Vagina (tissue), 2 donors: ENCODE results near the gene CACNA1C. TPM values are rescaled to one million over a fixed set of nuclear protein-coding genes. Genes with fewer than 3 reads are reported as not detected.

ENCODE experiments used
- DNase-seq, 2 donors: peaks; one replicate each; pipeline ENCODE4 v3.0.0-alpha.2; 2017; ENCODE audit errors: extremely low spot score in 2 of 2
- H3K27ac ChIP-seq: fragments of 200-600 bp; sonication (generic); one replicate; pipeline ENCODE4 v1.5.1; 2019
- H3K27me3 ChIP-seq: fragments of 200-600 bp; sonication (generic); one replicate; pipeline ENCODE4 v1.5.1; 2019
- H3K36me3 ChIP-seq, 2 donors: fragments of 200-600 bp; sonication (generic); one replicate each; pipeline ENCODE4 v1.5.1; 2017 to 2019
- H3K4me1 ChIP-seq: fragments of 200-600 bp; sonication (generic); one replicate; pipeline ENCODE4 v1.5.1; 2019
- H3K4me3 ChIP-seq, 2 donors: fragments of 200-600 bp; sonication (generic); 1 replicate in 1 of 2; 2 replicates in 1 of 2; pipeline ENCODE4 v1.5.1; 2016 to 2019
- H3K9me3 ChIP-seq: fragments of 200-600 bp; sonication (generic); one replicate; pipeline ENCODE4 v1.5.1; 2019
- CTCF ChIP-seq, 3 experiments: fragments of 450-650 bp in 2 of 3; fragments of 200-600 bp in 1 of 3; sonication (generic) in 1 of 3; IDR thresholded peaks; one replicate each; pipeline ENCODE4 v1.5.1; 2017 to 2019; ENCODE audit warnings: antibody characterized with exemption in 3 of 3, mild to moderate bottlenecking in 2 of 3, moderate library complexity in 2 of 3
- POLR2A ChIP-seq, 2 donors: fragments of 450-650 bp; IDR thresholded peaks; one replicate each; pipeline ENCODE4 v1.6.1; 2017; ENCODE audit warnings: antibody characterized with exemption in 2 of 2, mild to moderate bottlenecking in 2 of 2, moderate library complexity in 2 of 2
- POLR2AphosphoS5 ChIP-seq, 2 donors: sonication (generic); formaldehyde crosslinking; IDR thresholded peaks; one replicate each; pipeline ENCODE4 v1.9.0; 2017; ENCODE audit warnings: antibody characterized with exemption in 2 of 2, mild to moderate bottlenecking in 2 of 2, low read depth in 1 of 2; ENCODE audit not compliant: insufficient read depth in 1 of 2
- intact Hi-C: fragments of 100-400 bp; cut with DNase I; formaldehyde crosslinking; loops from one replicate; pipeline ENCODE4 v1.15.1; 2023
- total RNA-seq: library from RNA; depleted of rRNA; stranded (reverse); fragments of >200 nt; gene quantifications from one replicate; pipeline ENCODE4 v1.2.3, GENCODE V29; 2016

Gene CACNA1C
- total RNA-seq, 1 donor from 2014 or later, result 9.8 TPM

- H3K27me3 ChIP-seq, result no peaks in the 10 kb centered on the region
- H3K4me1 ChIP-seq, result peaks cover 30% of the 10 kb centered on the region
- H3K9me3 ChIP-seq, result no peaks in the 10 kb centered on the region
- TF ChIP-seq POLR2A (IDR thresholded peaks at IDR 0.05), result no peak
- TF ChIP-seq POLR2AphosphoS5 (IDR thresholded peaks at IDR 0.05; ENCODE audit: insufficient read depth in 1 of 2, low read depth in 1 of 2), result no peak
- no peak for TF ChIP-seq CTCF (IDR thresholded peaks at IDR 0.05)
- intact Hi-C loops, result no loop called here
- H3K36me3 ChIP-seq, result no peaks in the 10 kb centered on the region
- no peak overlapping the region for H3K4me3 ChIP-seq
- no peak overlapping the region for H3K27ac ChIP-seq
- DNase-seq, result no peak
Measured at GRCh38 chr12:2324387-2324786, 271.6 kb downstream of the CACNA1C start.

GRCh38 chr12:2325519-2325918, 272.7 kb downstream of the CACNA1C start:
- TF ChIP-seq CTCF (IDR thresholded peaks at IDR 0.05) (no peak), POLR2A (IDR thresholded peaks at IDR 0.05) (no peak), POLR2AphosphoS5 (IDR thresholded peaks at IDR 0.05; ENCODE audit: insufficient read depth in 1 of 2, low read depth in 1 of 2) (no peak)
- H3K9me3 ChIP-seq, result no peaks in the 10 kb centered on the region
- intact Hi-C loops, result no loop called here
- no peaks in the 10 kb centered on the region for H3K36me3 ChIP-seq
- no peak overlapping the region for H3K27ac ChIP-seq
- peaks cover 19% of the 10 kb centered on the region for H3K4me1 ChIP-seq
- DNase-seq, result no peak
- H3K4me3 ChIP-seq, result no peak overlapping the region
- H3K27me3 ChIP-seq, result no peaks in the 10 kb centered on the region

GRCh38 chr12:2326470-2326869, 273.7 kb downstream of the CACNA1C start:
- Histone ChIP-seq H3K4me3 (no peak overlapping the region), H3K36me3 (no peaks in the 10 kb centered on the region), H3K27me3 (no peaks in the 10 kb centered on the region), H3K9me3 (no peaks in the 10 kb centered on the region), H3K4me1 (peaks cover 15% of the 10 kb centered on the region), H3K27ac (no peak overlapping the region)
- DNase-seq, result no peak
- intact Hi-C loops, result no loop called here
- TF ChIP-seq POLR2AphosphoS5 (IDR thresholded peaks at IDR 0.05; ENCODE audit: insufficient read depth in 1 of 2, low read depth in 1 of 2), result no peak
- TF ChIP-seq POLR2A (IDR thresholded peaks at IDR 0.05), result no peak
- TF ChIP-seq CTCF (IDR thresholded peaks at IDR 0.05), result no peak

- no peak for TF ChIP-seq CTCF (IDR thresholded peaks at IDR 0.05)
- TF ChIP-seq POLR2A (IDR thresholded peaks at IDR 0.05), result no peak
- TF ChIP-seq POLR2AphosphoS5 (IDR thresholded peaks at IDR 0.05; ENCODE audit: insufficient read depth in 1 of 2, low read depth in 1 of 2), result no peak
- DNase-seq, result no peak
- Histone ChIP-seq H3K27ac (no peak overlapping the region), H3K4me1 (peaks cover 9% of the 10 kb centered on the region), H3K9me3 (no peaks in the 10 kb centered on the region), H3K36me3 (no peaks in the 10 kb centered on the region), H3K4me3 (no peak overlapping the region), H3K27me3 (no peaks in the 10 kb centered on the region)
- intact Hi-C loops, result no loop called here
Measured at GRCh38 chr12:2328661-2329060, 275.9 kb downstream of the CACNA1C start.

- Histone ChIP-seq H3K4me3 (no peak overlapping the region), H3K27me3 (no peaks in the 10 kb centered on the region), H3K4me1 (no peaks in the 10 kb centered on the region), H3K36me3 (no peaks in the 10 kb centered on the region), H3K9me3 (no peaks in the 10 kb centered on the region), H3K27ac (no peak overlapping the region)
- no peak for TF ChIP-seq CTCF (IDR thresholded peaks at IDR 0.05)
- no peak for TF ChIP-seq POLR2AphosphoS5 (IDR thresholded peaks at IDR 0.05; ENCODE audit: insufficient read depth in 1 of 2, low read depth in 1 of 2)
- no peak for TF ChIP-seq POLR2A (IDR thresholded peaks at IDR 0.05)
- intact Hi-C loops, result no loop called here
- DNase-seq, result no peak
Measured at GRCh38 chr12:2329661-2330210, 276.9 kb downstream of the CACNA1C start.
